Spleen (tissue), 11 donors: ENCODE results near the gene TMEM170B. TPM values are rescaled to one million over a fixed set of nuclear protein-coding genes. Genes with fewer than 3 reads are reported as not detected.
A peak's percentile ranks its signal among the peaks of the same experiment; 100 is the strongest.

Experiments used
- DNase-seq: peaks from one replicate; pipeline ENCODE4 v3.0.0-alpha.2; 2020
- H3K27ac ChIP-seq, 8 donors: fragments of 200-600 bp; sonication (generic) in 7 of 8; 1 replicate in 4 of 8; 2 replicates in 4 of 8; pipeline versions ENCODE4 v1.5.0 to v1.8.0; 2016 to 2021; ENCODE audit warnings: inconsistent platforms in 4 of 8, mild to moderate bottlenecking in 4 of 8, moderate library complexity in 1 of 8
- H3K27me3 ChIP-seq, 7 donors: fragments of 200-600 bp; sonication (generic) in 6 of 7; replicated peaks in 1 of 7; 1 replicate in 4 of 7; 2 replicates in 3 of 7; pipeline versions ENCODE4 v1.5.0 to v1.8.0; 2016 to 2021; ENCODE audit warnings: inconsistent platforms in 3 of 7, mild to moderate bottlenecking in 1 of 7
- H3K36me3 ChIP-seq, 6 donors: fragments of 200-600 bp; sonication (generic) in 5 of 6; 1 replicate in 4 of 6; 2 replicates in 2 of 6; pipeline versions ENCODE4 v1.5.0 to v1.8.0; 2016 to 2021; ENCODE audit warnings: inconsistent platforms in 2 of 6
- H3K4me1 ChIP-seq, 6 donors: fragments of 200-600 bp; sonication (generic) in 5 of 6; 1 replicate in 3 of 6; 2 replicates in 3 of 6; pipeline versions ENCODE4 v1.5.0 to v1.8.0; 2016 to 2021; ENCODE audit warnings: inconsistent platforms in 3 of 6
- H3K4me3 ChIP-seq, 8 donors: fragments of 200-600 bp; sonication (generic) in 7 of 8; 1 replicate in 4 of 8; 2 replicates in 4 of 8; pipeline versions ENCODE4 v1.5.0 to v1.8.0; 2016 to 2021; ENCODE audit warnings: inconsistent platforms in 4 of 8, mild to moderate bottlenecking in 4 of 8, moderate library complexity in 2 of 8
- H3K9me3 ChIP-seq, 8 donors: fragments of 200-600 bp; sonication (generic) in 7 of 8; 1 replicate in 4 of 8; 2 replicates in 4 of 8; pipeline versions ENCODE4 v1.5.0 to v1.8.0; 2016 to 2021; ENCODE audit warnings: inconsistent platforms in 4 of 8
- POLR2A ChIP-seq, 3 donors: fragments of 450-650 bp; IDR thresholded peaks; one replicate each; pipeline ENCODE4 v1.5.1; 2017; ENCODE audit warnings: antibody characterized with exemption in 3 of 3, mild to moderate bottlenecking in 1 of 3
- POLR2AphosphoS5 ChIP-seq, 3 donors: sonication (generic); formaldehyde crosslinking; IDR thresholded peaks; one replicate each; pipeline ENCODE4 v1.5.1; 2017; ENCODE audit warnings: antibody characterized with exemption in 3 of 3
- WGBS, 5 donors: extraction: QIAGEN DNeasy Blood & Tissue Kit in 3 of 5; methylation state at CpG; one replicate each; pipeline versions ENCODE4 v1.1.5 to v1.1.7; 2013 to 2018; 5-methylcytosine and 5-hydroxymethylcytosine counted together
- intact Hi-C: fragments of 100-400 bp; cut with DNase I; formaldehyde crosslinking; loops from one replicate; pipeline ENCODE4 v1.15.0; 2023; ENCODE audit warnings: low total_unique reads
- polyA plus RNA-seq, 3 donors: library from polyadenylated mRNA; stranded (reverse); fragments of 200-250 nt; gene quantifications; one replicate each; pipeline ENCODE4 v1.2.1, GENCODE V29; 2013
- total RNA-seq, 7 donors: library from RNA; depleted of rRNA in 3 of 7; stranded (reverse); fragments of >200 nt in 3 of 7; fragmentation: NEBNext Ultra II Directional in 4 of 7; extraction: Animal tissue kit (Norgen Biotek cat#: 25700) in 4 of 7; gene quantifications; one replicate each; pipeline versions ENCODE4 v1.1.0 to v1.2.1, GENCODE V29; 2016 to 2021
- TF ChIP-seq, protein P1 (sequence below), 11 experiments: fragments of 200-600 bp in 7 of 11; fragments of 450-650 bp in 4 of 11; sonication (generic) in 4 of 11; IDR thresholded peaks in 8 of 11; conservative IDR thresholded peaks in 3 of 11; 1 replicate in 7 of 11; 2 replicates in 4 of 11; pipeline versions ENCODE4 v1.4.0 to v1.8.0; 2016 to 2021; ENCODE audit warnings: antibody characterized with exemption in 11 of 11, inconsistent platforms in 4 of 11, mild to moderate bottlenecking in 1 of 11
- donor health status: healthy with polysubstance abuse.
- donor health status: DM: no; HTN: no; CAD: no; lungs with moderate emphysema.
- donor health status: DM: no; HTN: no; CAD: no.
- donor health status: Bipolar disorder and iron deficiency.
- donor health status: healthy.
- donor health status: DM: no; HTN: no; CAD: no.
- donor health status: DM: yes; HTN: yes; CAD: no.

The TMEM170B gene
- total and polyA plus RNA-seq, 10 donors, result 1.2 to 19.8 (median 7.6) TPM

- Histone ChIP-seq H3K36me3 (no peaks in the 10 kb centered on the region), H3K27me3 (no peaks in the 10 kb centered on the region), H3K4me3 (no peak overlapping the region), H3K27ac (peak overlapping the region in 2 of 8 donors; percentile 42 to 50), H3K9me3 (no peaks in the 10 kb centered on the region), H3K4me1 (no peaks in the 10 kb centered on the region)
- TF ChIP-seq, protein P1, sequence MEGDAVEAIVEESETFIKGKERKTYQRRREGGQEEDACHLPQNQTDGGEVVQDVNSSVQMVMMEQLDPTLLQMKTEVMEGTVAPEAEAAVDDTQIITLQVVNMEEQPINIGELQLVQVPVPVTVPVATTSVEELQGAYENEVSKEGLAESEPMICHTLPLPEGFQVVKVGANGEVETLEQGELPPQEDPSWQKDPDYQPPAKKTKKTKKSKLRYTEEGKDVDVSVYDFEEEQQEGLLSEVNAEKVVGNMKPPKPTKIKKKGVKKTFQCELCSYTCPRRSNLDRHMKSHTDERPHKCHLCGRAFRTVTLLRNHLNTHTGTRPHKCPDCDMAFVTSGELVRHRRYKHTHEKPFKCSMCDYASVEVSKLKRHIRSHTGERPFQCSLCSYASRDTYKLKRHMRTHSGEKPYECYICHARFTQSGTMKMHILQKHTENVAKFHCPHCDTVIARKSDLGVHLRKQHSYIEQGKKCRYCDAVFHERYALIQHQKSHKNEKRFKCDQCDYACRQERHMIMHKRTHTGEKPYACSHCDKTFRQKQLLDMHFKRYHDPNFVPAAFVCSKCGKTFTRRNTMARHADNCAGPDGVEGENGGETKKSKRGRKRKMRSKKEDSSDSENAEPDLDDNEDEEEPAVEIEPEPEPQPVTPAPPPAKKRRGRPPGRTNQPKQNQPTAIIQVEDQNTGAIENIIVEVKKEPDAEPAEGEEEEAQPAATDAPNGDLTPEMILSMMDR (IDR thresholded peaks at IDR 0.05 in 8 of 11, conservative IDR thresholded peaks at IDR 0.05 in 3 of 11), result no peak
- no peak for TF ChIP-seq POLR2A (IDR thresholded peaks at IDR 0.05)
- peak in 1 of 3 donors; percentile 27 for TF ChIP-seq POLR2AphosphoS5 (IDR thresholded peaks at IDR 0.05)
- WGBS, 5 donors, result 63 to 77% (median 67%) methylated on average over 8 of the region's 8 CpGs
- intact Hi-C loops, result no loop called here
- DNase-seq, result no peak
Measured at GRCh38 chr6:11598687-11599086, 61.1 kb downstream of the TMEM170B start.

DNA sequence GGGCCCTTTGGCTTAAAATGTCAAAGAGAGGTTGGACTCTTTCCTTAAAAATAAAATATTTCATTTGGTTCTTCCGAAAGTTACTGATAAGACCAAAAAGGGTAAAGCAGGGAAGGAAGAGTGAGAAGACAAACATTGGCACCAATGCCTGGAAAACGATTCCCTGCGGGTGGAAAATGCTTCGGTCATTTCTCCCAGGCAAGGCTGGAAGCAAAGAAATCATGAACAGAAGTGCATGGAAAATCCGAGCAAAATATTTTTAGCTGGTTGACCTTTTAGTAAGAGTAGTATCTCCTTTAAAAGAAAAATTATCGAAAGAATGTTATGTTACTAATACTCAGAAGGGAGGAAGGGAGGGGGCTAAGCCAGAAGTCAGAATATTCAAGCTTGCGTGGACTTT is 62.7 kb downstream of the TMEM170B start:
- intact Hi-C loops, result no loop called here
- H3K27me3 ChIP-seq, result no peaks in the 10 kb centered on the region
- no peak for DNase-seq
- no peak overlapping the region for H3K4me3 ChIP-seq
- H3K27ac ChIP-seq, result no peak overlapping the region
- TF ChIP-seq, protein P1 (IDR thresholded peaks at IDR 0.05 in 8 of 11, conservative IDR thresholded peaks at IDR 0.05 in 3 of 11), result no peak
- H3K4me1 ChIP-seq, result peaks cover 0 to 8% (median 2%) of the 10 kb centered on the region in 6 donors
- no peaks in the 10 kb centered on the region for H3K36me3 ChIP-seq
- no peaks in the 10 kb centered on the region for H3K9me3 ChIP-seq
- 85 to 96% (median 91%) methylated on average over 7 of the region's 7 CpGs for WGBS, 5 donors

DNA sequence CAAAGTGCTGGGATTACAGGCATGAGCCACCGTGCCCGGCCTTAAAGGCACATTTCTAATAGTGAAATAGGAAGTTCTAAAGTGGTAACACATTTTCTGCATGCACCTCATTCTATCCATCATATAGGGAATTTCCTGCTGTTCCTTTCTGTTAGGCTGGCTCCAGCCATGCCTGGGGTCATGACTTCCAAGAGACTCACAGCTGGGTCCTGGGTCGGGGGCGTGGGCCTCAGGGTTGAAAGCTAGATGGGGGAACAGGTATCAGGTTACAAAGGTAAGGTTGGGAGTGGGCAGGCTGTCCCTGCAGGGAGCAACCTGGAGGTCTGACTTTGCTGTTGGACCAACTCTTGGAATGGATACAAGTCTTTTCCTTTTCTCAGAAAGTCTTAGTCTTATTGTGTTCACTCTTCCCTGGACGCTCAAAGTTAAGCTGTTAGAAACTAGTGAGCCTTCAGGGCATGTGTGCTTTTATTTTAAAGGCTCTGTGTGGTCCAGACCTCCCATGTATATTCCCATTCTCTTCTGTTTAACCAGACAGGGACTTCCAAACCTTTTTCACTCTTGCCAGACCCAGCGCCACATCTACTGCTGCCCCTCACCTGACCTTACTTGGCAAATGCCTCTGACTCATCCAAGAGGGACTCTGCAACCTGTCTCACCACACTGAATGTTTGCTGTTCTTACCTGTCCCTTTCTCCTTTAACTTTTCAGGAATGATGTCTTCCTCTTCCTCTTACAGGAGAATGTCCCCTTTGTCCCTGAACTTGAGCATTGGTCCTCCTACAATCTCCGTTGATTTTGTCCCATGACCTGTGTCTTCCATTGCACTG is 64.4 kb downstream of the TMEM170B start:
- H3K4me1 ChIP-seq, result peaks cover 0 to 26% (median 13%) of the 10 kb centered on the region in 6 donors
- no peaks in the 10 kb centered on the region for H3K9me3 ChIP-seq
- WGBS, 5 donors, result 77 to 93% (median 82%) methylated on average over 7 of the region's 7 CpGs
- intact Hi-C loops, result no loop called here
- TF ChIP-seq POLR2AphosphoS5 (IDR thresholded peaks at IDR 0.05) (no peak), POLR2A (IDR thresholded peaks at IDR 0.05) (no peak)
- TF ChIP-seq, protein P1 (IDR thresholded peaks at IDR 0.05 in 8 of 11, conservative IDR thresholded peaks at IDR 0.05 in 3 of 11), result no peak
- no peak for DNase-seq
- H3K27me3 ChIP-seq, result no peaks in the 10 kb centered on the region
- H3K4me3 ChIP-seq, result no peak overlapping the region
- H3K36me3 ChIP-seq, result no peaks in the 10 kb centered on the region
- no peak overlapping the region for H3K27ac ChIP-seq

DNA sequence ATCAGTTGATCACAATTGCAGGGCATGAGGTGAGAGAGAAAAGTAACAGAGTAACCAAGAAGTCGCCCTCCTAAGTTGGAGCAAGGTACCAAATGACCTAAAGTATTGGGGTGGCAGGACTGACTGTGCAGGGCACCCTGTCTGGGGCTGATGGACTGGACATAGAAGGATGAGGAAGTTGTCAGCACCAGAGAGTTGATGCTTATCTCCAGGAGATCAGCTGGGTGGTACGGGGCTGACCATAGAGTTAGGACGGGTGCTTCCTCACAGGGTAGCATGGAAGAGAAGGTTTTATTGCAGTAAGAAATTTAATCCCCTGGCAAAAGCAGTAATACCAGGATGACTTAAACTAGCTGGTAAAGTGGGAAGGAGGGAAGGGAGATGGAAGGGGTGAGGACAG is 66.7 kb downstream of the TMEM170B start:
- Histone ChIP-seq H3K4me1 (peaks cover 0 to 30% (median 17%) of the 10 kb centered on the region in 6 donors), H3K36me3 (no peaks in the 10 kb centered on the region), H3K9me3 (no peaks in the 10 kb centered on the region), H3K27ac (peak overlapping the region in 1 of 8 donors; percentile 34), H3K4me3 (no peak overlapping the region), H3K27me3 (peaks cover 0 to 3% (median 0%) of the 10 kb centered on the region in 7 donors)
- intact Hi-C loops, result no loop called here
- TF ChIP-seq POLR2A (IDR thresholded peaks at IDR 0.05) (no peak), POLR2AphosphoS5 (IDR thresholded peaks at IDR 0.05) (no peak)
- TF ChIP-seq, protein P1 (IDR thresholded peaks at IDR 0.05 in 8 of 11, conservative IDR thresholded peaks at IDR 0.05 in 3 of 11), result no peak
- 49 to 79% (median 75%) methylated on average over 3 of the region's 3 CpGs for WGBS, 5 donors
- no peak for DNase-seq
